Loucy (cell line): Measurements from ENCODE around the gene DCPS.

Experiments
- EZH2phosphoT487 ChIP-seq: fragments of 200-600 bp; IDR thresholded peaks from 2 replicates; pipeline ENCODE4 v1.6.1; 2018; ENCODE audit warnings: antibody characterized with exemption, mild to moderate bottlenecking, moderate library complexity, borderline replicate concordance
- TF ChIP-seq, protein P1 (sequence below): fragments of 200-600 bp; sonication (generic); conservative IDR thresholded peaks from 2 replicates; pipeline ENCODE4 v1.5.1; 2014; ENCODE audit warnings: mild to moderate bottlenecking, antibody characterized with exemption, low read length

DNA sequence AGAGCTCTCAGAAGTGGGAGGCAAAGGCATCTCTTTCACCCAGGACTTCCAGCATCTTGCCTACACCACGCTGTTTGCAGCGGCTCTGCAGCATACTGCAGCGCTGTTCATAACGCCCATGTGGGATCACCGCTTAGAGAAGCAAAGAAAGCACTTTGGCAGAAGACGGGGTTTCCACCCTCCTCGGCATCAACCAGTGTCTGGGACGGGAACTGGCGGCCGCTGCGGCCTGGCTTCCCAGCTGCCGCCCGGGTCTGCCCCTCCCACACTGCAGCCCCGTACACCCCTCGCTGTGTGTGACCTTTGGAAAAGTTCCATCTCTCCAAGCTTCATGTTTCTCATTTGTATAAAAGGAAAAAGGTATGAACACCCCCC lies 21.5 kb upstream of the DCPS start:
- TF ChIP-seq, protein P1, sequence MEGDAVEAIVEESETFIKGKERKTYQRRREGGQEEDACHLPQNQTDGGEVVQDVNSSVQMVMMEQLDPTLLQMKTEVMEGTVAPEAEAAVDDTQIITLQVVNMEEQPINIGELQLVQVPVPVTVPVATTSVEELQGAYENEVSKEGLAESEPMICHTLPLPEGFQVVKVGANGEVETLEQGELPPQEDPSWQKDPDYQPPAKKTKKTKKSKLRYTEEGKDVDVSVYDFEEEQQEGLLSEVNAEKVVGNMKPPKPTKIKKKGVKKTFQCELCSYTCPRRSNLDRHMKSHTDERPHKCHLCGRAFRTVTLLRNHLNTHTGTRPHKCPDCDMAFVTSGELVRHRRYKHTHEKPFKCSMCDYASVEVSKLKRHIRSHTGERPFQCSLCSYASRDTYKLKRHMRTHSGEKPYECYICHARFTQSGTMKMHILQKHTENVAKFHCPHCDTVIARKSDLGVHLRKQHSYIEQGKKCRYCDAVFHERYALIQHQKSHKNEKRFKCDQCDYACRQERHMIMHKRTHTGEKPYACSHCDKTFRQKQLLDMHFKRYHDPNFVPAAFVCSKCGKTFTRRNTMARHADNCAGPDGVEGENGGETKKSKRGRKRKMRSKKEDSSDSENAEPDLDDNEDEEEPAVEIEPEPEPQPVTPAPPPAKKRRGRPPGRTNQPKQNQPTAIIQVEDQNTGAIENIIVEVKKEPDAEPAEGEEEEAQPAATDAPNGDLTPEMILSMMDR, result no peak
- TF ChIP-seq EZH2phosphoT487, result no peak
